Stimulated activated CD8-positive, alpha-beta memory T cell treated with anti-CD3 and anti-CD28 coated beads, Interleukin-12 subunit alpha, Interleukin-12 subunit beta, amount 100 ng/mL, for 1 hour (primary cell): ENCODE results near the gene ACKR2.
A peak's percentile ranks its signal among the peaks of the same experiment; 100 is the strongest.

Source experiments
- DNase-seq: peaks from one replicate; pipeline ENCODE4 v3.0.0-alpha.2; 2020; ENCODE audit warnings: low read depth

ACKR2 gene

DNA sequence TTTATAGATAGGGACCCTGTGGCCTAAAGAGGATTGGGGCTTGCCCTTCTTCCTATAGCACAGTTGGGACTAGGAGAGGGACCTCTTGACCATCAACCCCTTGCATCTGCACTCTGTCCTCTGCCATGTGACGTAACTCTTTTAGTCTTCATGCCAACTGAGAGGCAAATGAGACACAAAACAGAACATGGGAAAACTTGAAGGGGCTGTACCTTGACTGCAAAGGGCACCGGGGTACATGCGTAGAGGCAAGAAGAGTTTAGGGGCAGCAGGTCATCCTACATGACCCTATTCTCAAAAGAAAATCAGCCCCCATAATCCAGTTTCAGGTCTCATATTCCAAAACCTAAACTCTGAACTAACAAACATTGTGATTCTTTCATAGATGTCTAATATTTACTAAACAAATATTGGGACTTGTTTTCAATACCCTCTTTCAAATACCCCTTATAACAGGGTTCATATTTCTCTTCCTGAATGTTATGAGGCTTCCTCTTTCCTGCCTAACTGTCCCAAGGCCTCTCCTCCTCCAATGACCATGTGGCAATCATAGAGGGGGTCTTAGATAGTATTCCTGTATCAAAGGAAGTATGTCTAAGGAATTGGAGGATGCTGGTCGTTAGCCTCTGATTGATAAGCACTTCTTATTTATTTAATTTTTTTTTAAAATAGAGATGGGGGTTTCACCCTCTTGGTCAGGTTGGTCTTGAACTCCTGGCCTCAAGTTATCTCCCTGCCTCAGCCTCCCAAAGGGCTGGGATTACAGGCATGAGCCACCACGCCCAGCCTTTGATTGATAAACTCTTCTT is 20.6 kb downstream of the ACKR2 start:
- DNase-seq: no peak

DNA sequence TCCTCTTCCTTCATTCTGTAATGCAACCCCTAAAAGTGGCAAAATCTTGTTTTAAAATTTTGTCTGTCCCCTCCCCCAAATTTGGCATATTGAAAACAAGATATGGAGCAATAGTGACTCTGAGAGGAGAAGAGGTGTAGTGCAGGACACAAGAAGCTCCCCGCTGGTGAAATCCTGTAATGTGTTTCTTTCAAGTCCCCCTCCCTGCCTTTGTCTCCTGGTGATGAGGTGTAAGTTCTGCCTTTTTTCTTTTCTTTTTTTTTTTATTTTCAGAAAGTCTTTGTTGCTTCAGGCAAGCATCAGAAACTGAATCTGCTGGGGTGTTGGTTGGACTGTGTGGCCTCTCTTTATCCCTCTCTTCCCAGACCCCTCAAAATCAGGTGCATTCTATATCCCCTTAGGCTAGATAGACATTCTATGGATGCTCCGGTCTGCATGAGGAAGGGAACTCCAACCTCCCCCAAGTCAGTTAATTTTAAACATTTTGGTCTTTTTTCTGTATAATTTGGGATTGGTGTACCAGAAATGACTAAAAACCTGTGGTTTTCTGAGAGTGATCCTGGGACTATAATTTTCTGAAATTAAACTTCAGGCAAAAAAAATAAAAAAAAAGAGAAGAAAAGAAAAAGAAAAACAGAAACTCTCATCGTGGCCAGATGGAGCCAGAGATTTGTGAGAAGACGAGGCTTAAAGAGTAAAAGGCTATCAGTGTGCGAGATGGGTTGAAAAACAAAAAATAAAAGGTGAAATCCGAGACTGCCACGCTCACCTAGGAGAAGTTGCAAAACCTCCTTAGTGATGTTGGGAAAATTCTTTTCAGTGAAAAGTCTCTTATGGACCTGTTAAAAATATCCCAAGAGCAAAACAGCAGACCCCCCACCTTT is 21.4 kb downstream of the ACKR2 start:
- no peak for DNase-seq

DNA sequence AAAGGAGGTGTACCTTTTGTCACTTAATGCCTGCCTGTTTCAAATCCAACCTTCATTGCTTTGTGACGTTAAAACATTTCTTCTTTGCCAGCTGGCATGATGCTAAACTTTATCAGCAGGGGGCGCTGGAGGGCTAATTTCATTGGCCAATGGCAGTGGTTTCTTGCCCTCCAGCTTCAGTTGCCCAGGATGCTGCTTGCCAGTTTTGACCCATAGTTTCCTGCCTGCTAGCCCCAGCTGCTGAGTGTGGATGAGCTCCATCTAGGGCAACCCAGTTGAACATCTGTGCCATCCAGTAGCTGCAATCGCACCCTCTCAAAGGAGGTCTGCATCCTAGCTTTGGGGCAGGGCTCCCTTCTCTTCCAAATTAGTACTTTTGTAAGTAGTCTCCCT is 22.1 kb downstream of the ACKR2 start:
- DNase-seq: peak; percentile 64

DNA sequence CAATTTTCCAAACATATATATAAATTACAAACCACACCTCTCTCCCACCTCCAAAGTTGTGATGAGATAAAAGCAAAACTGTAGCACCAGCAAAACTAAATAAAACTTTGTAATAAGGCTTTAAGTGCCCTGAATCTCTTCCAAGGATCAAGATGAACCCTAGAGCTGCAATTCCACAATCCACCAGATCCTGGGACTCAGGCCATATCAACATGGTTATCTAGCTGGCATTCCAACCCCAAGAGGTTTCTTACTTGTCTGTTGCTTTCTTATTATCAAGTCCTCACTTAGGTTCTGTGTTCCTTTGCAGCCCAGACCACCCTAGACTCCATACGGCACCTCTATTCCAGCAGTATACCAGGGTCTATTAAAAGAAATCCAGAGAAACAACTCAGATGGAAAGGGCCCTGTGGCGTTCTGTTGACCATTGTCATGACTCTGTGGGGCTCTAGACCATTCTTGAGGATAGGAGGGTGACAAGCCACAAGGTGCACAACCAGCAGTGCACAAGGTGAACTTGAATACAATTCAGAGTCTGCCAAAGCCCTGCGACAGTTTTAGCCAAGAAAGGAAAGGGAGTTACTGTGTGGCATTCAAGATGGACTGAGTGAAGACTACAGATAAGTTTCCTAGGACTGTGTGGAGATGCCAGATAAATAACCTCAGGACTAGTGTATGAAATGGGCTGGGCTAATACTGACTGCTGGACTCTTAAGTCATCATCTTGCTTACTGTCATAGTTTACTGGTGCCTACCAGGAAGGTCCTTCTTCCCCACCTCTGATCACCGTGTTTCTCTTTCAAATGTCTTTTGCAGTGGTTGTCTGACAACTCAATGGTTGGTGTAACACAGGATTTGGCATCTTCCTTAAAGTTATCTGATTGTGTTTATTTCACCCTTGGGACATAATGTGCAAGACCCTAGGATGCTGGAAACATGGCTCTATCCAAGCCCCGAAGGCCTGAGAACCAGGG is 27.2 kb downstream of the ACKR2 start:
- DNase-seq: no peak

DNA sequence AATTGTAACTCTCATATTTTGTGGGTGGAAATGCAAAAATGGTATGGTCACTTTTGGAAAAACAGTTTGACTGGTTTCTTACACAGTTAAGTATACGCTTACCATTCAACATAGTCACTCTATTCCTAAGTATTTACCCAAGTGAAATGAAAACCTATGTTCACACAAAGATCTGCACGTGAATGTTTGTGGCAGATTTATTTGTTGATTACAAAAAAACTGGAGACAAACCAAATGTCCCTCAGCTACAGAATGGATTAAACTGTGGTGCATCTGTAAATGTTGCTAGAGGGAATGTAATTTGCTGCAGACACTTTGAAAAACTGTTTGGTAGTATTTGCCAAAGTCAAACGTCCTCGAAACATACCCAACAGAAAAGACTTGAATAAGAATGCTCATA is 29.3 kb downstream of the ACKR2 start:
- no peak for DNase-seq

DNA sequence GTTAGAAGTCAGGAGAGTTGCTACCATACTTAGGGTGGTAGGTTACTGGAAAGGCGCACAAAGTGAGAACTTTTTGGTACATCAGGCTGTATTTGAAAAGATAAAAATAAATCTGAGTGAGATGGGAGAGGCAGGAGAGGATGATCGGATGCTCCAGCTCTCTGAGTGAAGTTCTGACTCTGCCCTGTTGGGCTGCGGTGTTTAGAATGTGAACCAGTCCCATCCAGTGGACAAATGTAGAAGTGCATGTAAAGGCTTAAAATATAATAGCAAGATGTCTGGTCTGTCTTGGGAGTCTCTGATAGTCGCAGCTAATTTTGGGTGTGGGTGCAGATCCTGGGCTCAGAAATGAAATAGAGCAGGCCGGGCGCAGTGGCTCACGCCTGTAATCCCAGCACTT is 30.4 kb downstream of the ACKR2 start:
- peak; percentile 6 for DNase-seq

DNA sequence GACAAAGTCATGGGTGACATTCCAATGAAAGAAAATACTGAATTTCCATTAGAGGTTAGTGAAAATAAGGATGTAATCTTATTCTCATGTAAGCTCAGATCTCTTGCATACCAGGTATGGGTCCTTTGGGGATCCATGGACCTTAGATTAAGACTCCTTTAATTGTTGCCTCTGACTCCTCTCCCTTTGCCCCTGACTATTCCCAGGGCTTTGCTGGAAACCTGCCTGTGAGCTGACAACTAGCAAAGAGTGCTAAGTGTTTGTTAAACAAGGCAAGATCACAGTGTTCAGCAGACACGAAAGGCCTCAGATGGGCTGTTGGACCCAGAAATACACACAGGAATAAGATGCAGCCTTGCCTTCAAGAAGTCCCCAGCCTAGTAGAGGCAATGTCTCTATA is 32.1 kb downstream of the ACKR2 start:
- no peak for DNase-seq

DNA sequence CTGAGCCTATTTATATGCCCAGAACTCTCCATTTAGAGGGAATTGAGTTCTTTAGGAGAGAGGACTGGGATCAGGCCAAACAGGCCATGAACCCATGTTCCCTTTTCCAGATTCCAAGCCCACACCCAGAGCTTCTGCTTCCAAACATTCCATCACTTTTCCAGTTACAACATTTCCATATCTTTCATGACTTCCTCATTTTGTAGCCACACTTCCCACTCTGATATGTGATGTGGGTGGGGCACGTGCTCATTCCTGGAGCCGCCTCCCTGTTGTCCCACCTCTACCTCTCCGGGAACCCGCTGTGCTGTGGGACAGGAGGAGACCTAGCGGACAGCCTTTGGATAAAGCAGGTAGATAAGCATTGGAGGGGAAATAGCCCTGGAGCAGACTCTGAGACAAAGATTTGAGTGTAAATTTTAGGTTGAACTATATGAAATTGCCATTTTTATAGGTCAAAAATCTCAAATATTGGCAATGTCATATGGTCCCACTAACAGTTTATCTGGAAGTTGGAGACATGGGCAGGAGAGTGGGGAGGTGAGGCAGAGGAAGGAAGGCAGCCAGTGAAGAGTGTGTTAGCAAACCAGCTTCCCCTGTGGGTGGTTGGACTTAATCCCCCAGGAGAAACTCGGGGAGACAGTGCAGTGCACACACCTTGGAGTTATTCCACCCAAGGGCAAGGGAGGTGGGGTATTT is 34.6 kb downstream of the ACKR2 start:
- DNase-seq: no peak

DNA sequence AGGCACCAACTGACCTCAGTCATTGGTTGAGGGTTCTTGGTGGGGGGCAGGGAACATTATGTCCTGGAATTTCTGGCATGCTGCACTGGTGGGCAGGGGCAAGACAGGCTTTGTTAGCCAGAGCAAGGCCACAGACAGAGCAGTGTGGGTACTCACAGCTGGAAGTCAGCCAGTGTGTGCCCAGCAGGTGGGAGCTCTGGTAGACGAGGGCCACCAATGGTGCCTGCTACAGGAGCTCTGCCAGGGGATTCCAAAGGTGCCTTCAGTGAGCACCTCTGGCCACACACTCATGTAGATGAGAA is 35.1 kb downstream of the ACKR2 start:
- DNase-seq: no peak

DNA sequence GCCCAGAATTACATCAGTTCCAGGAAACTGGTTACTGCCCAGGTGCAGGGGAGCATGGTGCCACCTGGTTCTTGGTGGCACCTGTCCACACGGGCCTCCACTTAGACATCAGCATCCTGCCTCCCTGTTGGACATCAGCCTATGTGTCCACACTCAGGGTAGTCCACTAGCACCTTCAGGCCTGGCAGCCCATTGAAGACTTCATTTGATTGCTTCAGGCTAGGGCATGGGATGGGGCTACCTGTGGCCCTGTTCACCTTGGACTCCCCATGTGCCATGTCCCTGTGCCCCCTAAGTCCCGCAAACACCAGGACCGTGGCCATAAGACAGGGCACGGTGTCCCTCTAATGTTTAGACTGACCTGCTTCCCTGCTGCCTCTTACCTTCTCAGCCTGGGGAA is 35.6 kb downstream of the ACKR2 start:
- no peak for DNase-seq

DNA sequence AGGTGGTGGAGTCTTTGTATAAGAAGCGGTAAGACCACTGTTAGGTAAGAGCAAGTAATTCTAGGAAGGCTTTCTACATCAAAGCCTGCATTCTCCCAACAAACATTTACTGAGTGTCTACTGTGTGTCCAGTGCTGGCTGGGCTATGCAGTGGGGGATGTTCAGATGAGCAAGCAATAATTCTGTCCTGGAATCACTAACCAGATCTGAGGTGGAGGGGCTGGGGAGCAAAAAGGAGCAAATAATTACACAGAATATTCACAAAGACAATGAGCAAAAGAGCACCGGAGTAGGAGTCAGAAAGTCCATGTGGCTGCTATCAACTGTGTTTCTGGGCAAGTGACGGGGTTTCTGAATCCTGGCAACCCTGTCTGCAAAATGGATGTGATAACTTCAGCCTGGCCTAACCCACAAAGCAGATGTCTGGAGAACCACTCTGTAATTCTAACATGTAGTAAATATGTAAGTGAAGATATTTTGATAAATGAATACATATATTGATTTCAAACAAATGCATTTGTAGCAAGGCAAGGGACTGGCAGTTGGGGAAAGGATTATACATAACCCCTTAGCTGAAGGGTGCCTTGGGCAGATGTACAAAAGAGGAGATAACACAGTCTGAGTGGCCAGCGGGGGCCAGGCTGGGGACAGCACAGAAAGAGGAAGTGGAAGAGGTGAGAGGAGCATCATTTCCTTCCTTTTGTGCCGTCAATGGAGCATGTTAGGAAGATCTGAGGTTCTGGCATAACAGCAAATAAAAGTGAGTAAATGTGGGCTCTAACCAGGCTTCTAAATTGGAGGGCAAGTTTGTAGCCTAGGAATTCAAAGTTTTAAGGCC is 37.7 kb downstream of the ACKR2 start:
- DNase-seq: no peak

DNA sequence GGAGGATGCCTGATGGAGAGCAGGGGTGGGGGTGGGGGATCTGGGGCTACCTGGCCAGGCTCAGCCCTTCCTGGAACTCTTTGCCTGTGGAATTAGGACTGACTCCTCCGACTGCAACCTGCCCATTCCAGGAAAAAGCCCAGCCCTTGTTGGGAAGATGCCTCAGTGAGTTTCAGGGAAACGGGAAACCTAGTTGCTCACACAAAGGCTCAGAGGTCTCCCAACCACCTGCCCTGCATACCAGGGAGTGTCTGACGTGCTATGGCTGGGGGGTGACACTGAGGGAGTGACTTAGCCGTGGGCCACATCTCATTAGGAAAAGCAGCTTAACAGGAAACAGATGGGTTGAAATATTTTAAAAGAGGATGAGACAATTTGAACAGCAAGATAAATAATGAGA is 38.5 kb downstream of the ACKR2 start:
- no peak for DNase-seq

DNA sequence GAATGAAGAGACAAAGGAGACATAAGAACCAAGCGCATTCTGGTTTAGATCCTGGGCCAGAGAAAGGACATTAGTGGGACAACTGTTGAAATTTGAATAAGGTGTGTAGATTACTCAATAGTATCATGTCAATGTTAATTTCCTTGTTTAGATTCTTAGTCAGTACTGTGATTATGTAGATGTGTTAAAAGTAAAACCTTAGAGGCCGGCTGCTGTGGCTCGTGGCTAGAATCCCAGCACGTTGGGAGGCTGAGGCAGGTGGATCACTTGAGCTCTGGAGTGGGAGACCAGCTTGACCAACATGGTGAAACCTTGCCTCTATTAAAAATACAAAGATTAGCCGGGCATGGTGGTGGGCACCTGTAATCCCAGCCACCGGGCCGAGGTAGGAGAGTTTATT is 39.8 kb downstream of the ACKR2 start:
- no peak for DNase-seq

DNA sequence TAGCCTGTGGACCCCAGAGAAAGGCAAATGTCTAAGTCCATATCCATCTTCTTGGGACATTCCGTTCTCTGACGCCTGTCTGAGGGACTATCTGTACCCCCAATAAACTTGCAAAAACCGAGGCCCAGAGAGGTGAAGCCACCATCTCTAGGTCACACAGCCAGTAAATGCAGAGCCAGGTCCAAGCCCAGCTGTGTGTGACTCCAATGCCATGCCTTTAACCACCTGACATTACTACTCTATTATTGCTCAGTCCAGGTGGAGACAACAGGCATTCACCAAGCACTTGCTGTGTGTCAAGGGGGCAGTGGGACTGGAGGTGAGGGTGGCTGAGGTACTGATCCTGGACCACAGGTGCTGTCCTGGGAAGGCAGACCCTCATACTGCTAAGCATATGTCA is 41.0 kb downstream of the ACKR2 start:
- DNase-seq: no peak

DNA sequence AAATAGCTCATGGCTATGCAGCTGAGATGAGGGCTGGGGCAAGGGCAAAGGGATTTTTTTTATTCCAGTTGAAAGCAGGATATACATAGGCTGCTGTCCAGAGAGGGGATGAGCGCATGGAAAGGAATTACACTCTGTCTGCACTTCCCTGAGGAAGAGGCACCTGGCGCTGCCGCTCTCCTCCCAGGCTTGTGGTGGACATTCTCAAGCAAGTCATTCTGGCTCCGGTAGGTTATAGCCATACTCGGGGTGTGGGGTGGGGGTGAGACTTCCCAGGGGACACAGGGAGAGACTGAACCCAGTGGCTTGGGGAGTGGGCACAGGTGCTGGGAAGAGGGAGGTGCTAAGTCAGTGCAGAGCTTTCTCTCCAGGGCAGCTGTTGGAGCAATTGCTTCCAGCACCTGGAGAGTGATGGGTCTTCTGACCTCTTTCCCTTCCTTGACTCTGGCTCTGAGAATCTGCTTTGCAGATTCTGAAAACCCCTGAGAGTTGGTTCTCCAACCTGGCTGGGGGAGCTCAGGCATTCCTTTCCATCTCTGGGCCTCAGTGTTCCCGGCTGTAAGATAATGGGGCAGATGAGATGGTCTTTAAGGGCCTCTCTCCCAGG is 42.1 kb downstream of the ACKR2 start:
- DNase-seq: no peak

DNA sequence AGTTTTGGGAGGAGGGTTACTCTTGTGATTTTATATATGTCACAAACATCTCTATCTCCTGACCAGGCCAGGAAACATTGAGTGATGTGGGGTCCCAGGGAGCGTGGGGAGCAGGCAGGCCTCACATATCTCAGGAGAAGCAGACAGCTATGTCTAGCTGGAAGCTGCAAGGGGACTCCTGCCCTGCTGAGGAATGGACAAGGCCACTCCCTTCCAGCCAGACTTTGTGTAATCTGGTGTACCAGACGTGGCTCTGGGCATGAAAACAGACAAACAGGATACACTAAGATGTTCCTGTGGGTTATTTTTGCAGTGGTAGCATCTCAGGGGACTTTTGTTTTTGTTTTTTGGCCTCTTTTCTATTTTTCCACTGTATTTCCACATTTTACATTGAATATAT is 43.2 kb downstream of the ACKR2 start:
- DNase-seq: no peak

DNA sequence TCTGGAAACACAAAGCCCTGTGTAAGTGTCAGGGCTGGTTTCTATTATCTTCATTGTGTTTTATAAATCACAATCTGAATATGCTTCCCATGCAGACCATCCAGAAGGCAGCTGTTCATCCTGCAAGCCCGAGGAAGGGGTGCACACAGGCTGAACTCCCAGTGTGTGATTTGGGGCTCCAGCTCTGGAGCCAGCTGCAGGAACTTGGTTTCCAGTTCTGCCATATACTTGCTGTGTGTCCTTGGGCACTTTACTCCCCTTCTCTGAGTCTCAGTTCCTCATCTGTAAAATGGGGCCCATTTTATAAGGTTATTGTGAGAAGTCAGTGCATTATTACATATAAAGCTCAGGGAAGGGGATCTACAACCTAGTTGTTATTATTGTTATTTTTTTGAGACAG is 43.8 kb downstream of the ACKR2 start:
- DNase-seq: no peak

DNA sequence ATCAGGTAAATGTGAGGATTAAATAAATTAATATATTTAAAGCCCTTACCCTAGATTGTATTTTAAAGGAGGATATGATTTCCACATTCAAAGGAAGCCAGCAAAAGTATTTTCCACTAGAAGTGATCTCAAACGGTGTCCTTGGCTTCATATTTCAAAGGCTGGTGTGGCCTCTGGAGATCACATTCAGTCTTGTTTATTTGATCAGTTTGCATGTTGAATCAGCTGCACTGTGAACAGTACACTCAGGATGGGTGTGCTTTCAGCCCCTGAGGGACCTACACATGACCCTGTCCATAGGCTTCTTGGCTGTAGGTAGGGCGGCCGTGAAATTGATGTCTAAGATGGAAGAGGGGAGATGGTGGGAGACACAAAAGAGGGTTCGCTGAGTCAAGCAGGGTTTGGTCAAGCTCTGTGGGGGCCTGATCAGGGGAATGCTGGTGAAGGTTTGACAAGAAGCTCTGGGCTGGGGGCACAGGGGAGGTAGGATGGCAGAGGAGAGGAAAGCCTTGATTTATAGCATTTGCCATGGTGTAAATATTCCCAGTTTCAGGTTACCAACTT is 44.6 kb downstream of the ACKR2 start:
- no peak for DNase-seq

DNA sequence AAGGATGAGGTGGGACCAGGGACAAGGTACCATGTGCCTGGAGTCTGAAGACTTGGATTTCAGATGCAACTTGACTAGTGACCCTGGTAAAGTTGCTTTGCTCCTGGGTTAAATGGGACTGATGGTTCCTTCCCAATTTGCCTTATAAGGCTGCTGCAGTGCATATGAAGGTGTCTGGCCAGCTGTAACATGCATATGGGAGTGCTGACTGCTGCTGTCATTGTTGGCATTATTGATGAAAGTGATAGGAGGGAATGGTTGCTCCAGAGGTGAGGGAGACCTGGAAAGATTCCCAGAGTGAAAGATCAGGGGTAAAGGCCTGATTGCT is 45.9 kb downstream of the ACKR2 start:
- DNase-seq: no peak
